Right forelimb (tissue), 1 donor: ENCODE data around the gene SRSF2.
"Not testable (repeated sequence)": the region's sequence is repeated elsewhere in the genome, so short reads cannot be mapped to it uniquely, and the experiment has no call there.

Experiments used
- DNase-seq: peaks from one replicate; pipeline ENCODE4 v3.0.0-alpha.2; 2018

The SRSF2 gene

DNA sequence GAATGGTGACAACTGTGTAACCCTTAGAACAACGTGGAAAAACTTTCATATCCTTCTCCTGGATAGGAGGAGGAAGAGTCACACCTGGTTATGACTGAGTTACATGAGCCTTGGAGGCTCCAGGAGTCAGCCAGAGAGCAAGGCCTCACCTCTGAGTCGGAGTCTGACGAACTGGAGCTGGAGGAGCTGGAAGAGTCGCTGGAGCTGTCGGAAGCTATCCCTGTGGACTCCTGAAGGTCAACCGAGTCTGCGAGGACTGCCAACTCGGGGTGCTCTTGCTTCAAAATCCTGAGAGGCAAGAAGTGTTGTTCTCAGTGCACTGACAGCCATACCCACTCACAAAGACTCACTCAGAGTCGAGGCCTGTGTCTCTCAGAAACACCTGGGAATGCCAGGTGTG is 16.9 kb downstream of the SRSF2 start:
- no peak for DNase-seq

- no peak for DNase-seq
These were observed 18.6 kb downstream of the SRSF2 start for GRCh38 chr17:76718516-76718915.

- no peak for DNase-seq
These were observed 20.3 kb downstream of the SRSF2 start for GRCh38 chr17:76716839-76717215.

- DNase-seq, result no peak
These were observed 20.8 kb downstream of the SRSF2 start for GRCh38 chr17:76716146-76716838.

DNA sequence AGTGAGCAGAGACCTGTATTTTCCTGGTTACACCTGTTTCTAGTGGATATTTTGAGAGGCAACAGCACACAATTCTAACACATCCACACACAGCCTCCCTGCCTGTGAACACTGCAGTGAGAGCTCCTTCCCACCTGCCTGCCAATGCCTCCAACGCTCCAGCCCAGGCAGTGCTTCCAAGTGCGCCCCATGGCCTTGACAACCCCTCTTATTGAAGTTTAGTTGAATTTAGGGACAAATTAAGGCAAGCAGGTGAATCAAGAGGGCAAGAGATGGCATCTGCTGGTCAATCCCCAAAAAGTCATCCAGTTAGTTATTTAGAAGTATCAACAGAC is 21.7 kb downstream of the SRSF2 start:
- DNase-seq, result no peak

GRCh38 chr17:76714822-76715495 is 22.2 kb downstream of the SRSF2 start:
- DNase-seq, result peak; percentile 80

GRCh38 chr17:76714336-76714735 is 22.8 kb downstream of the SRSF2 start:
- no peak for DNase-seq

GRCh38 chr17:76713765-76714164 is 23.4 kb downstream of the SRSF2 start:
- DNase-seq, result no peak

DNA sequence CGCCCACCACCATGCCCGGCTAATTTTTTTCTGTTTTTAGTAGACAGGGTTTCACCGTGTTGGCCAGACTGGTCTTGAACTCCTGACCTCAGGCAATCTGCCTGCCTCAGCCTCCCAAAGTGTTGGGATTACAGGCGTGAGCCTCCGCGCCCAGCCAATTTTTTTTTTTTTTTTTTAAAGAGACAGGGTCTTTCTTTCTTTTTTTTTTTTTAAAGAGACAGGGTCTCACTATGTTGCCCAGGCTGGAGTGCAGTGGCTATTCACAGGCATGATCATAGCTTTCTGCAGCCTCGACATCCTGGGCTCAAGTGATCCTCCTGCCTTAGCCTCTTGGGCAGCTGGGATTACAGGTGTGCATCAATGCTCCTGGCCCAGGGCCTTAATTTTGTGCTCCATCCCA is 24.8 kb downstream of the SRSF2 start:
- not testable (repeated sequence) for DNase-seq

GRCh38 chr17:76710863-76711611 is 26.1 kb downstream of the SRSF2 start, which contains the start of gene MXRA7:
MXRA7 (minus strand) TSS chr17:76710965; CDS start chr17:76710946, 19 bp downstream.
- DNase-seq, result peak; percentile 86

GRCh38 chr17:76709951-76710862 is 26.9 kb downstream of the SRSF2 start:
- DNase-seq, result peak; percentile 69

- peak; percentile 77 for DNase-seq
These were observed 27.8 kb downstream of the SRSF2 start for GRCh38 chr17:76709077-76709950.

DNA sequence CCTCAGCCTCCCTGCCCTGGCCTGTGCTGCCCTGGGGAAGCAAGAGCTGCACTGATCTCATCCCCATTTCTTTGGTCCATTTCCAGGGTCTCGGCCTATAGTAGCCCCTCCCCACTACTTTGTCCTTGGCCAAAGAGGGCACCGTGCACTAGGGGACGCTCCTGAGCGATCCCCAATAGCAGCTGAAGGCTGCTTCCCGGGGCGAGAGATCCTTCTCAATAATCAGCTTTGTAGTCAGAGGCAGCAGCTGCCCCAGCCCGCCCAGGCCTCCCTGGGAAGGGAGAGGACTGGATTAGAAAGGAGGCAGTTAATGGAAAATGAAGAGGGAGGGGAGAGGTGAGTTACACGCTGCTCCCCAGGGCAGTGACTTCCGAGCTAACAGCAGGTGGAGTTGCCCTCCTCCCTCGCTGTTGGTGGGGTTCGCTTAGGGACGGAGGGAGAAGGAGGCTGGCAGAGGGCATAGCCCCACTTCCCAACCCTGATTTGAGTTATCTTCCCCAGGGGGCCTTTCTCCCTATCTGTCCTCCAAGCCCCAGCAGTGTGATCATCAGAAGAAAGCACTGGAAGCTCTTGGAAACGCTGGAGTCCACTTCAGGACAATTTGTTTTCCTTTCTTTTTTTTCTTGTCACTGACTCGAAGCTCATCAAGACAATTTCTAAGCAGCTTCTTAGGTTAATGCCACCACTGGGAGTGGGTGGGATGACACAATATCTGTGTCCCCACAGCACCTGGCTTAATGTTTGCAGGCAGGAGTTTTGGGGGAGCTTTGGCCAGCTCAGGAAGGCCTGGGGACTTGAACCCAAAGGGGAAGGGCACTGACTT is 28.9 kb downstream of the SRSF2 start:
- peak; percentile 56 for DNase-seq

- no peak for DNase-seq
These were observed 30.3 kb downstream of the SRSF2 start for GRCh38 chr17:76706817-76707216.

DNA sequence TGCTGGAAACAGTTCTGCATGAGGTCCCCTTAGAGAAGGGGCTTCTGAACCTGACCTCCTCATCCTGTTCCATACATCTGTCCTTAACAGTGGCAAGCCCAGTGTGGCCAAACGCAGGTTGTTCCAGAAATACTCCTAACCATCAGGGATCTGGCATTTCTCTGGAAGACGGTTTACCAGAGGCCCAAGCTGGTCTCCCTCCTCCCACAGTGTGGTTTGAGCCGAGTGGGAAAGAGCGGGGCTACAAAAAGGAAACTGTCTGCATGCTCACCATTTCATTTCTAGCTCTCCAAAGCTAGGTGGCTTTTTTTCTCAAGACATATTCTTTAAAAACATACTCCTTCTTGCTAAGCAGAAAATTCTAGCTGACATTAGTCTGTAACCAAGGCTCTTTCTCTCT is 32.3 kb downstream of the SRSF2 start:
- no peak for DNase-seq

DNA sequence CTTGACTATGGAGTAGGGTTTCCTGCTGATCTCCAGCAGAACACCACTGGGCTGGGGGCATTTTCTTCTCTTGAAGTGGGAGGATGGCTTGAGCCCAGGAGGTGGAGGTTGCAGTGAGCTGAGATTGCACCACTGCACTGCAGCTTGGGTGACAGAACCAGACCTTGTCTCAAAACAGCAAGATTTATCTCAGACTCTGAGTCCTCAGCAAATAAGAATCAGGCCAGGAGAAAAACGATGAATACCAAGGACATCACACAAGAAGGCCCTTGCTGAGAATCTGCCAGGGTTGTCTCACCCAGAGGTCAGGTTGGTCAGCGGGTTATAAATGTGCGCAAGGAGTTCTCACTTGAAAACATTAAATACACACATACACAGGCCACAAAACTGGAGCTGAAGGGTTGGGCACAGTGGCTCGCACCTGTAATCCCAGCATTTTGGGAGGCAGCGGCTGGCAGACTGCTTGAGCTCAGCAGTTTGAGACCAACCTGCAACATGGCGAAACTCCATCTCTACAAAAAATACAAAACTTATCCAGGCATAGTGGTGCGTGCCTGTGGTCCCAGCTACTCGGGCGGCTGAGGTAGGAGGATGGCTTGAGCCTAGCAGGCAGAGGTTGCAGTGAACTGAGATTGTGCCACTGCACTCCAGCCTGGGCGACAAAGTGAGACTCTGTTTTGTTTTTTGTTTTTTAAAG is 34.0 kb downstream of the SRSF2 start:
- no peak for DNase-seq

DNA sequence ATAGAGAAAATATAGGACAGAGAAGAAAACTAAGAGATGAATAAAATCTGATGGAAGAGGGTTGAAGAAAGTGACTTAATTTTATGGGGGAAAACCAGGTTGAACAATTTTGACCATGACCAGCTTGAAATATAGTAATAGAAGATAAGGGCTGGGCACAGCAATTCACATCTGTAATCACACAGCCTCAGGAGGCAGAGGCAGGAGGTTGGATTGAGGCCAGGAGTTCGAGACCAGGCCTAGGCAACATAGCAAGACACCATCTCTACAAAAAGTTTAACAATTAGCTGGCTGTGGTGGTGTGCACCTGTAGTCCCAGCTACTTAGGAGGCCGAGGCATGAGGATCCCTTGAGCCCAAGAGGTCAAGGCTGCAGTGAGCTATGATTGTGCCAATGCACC is 35.1 kb downstream of the SRSF2 start:
- DNase-seq, result no peak

DNA sequence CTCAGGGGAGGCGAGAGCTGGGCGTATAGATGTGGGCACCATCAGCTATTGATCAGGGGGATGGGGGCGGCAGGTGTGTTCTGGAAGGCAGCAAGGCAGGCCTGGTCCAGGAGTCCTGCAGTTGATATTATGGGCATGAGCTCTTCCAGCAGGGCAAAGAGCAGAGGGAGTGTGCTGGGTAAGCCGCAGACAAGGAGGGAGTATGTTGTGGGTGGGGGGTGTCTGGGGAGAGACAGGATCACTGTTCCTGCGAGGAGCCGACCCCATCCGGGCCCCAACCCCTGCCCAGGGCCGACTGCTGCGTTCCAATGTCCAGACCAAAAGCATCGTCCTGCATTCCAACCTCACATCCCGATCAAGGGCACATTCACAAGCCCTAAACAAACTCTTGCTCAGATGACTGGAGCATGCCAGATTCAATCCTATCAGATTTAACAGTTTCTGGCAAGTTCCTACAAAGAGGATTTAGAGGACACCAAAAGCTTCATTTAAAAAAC is 35.6 kb downstream of the SRSF2 start:
- DNase-seq, result no peak

DNA sequence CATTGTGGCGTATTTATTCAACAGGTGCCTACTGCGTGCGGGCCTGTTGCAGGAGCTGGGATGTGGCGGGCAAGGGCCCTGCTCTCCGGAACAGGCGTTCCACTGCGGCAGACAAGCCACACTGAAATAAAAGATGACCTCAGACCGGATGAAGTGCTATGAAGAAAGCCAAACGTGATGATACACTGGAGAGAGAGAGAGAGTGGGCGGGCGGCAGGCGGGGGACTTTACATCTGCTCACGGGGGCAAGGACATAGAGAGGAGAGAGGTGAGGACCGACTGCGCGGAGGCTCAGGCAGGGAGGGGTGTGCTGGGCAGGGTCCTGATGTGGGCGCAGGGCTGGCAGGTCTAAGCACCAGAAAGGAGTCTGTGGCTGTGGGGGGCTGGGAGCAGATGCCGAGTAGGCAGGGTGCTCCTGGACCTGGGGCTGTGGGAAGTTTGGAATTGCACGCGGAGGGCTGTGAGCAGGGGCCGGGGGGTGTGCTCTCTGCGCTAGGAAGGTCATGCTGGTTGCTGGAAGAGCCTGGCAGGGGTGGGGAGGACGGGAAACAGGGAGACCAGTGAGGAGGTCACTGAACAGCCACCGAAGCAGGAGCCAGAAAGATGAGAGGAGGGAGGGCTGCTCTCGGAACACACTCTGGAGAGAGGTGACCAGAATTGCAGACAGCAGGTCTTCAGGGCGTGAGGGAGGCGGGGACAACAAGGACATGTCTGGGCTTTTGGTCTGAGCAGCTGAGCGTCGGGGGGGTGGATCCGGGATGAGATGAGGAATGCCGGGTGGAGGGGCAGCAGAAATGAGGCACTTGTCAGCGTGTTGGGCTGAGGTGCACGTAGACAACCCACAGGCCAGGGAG is 36.3 kb downstream of the SRSF2 start:
- peak; percentile 72 for DNase-seq
